ENCODE data around the gene BCAS3.

DNA sequence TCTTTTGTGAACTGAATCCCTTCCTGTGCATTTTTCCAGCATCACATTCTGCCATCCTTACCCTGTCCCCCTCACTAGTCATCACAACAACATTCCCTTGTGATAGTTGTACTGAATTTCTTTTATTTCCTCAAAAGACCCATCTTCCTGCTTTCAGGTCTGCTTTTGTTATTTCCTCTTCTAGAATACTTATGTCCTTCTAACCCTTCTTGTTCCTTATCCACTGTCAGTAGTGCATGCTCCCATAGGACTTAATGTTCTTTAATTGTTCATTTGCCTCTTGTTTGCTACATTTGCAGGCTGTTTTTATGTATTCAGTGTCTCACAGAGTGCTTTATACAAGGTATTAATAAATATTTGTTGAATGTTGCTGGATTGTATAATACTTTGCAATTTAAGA lies 73.0 kb downstream of the BCAS3 start:
- TF ChIP-seq POLR2A (IDR thresholded peaks at IDR 0.05; ENCODE audit: low read length) (no peak), GATA1 (IDR thresholded peaks at IDR 0.05; ENCODE audit: low read depth, low read length) (no peak)

Data from erythroblast (primary cell).